ENCODE data around the gene NDUFA13.

Gene NDUFA13

GRCh38 chr19:19546751-19547162 lies 30.7 kb downstream of the NDUFA13 start:
- in situ Hi-C loops (cut with HindIII; ENCODE audit: low sequenced_read_pairs) = no loop called here
- DNase-seq (ENCODE audit: low read depth) = no peak
- TF ChIP-seq CTCF (IDR thresholded peaks at IDR 0.05; ENCODE audit: low read depth, low read length, missing control alignments) = no peak
- no peak overlapping the region for H3K4me3 ChIP-seq (ENCODE audit: low read depth, low read length)

GRCh38 chr19:19547674-19548336 lies 31.8 kb downstream of the NDUFA13 start:
- in situ Hi-C loops (cut with HindIII; ENCODE audit: low sequenced_read_pairs) = no loop called here
- no peak overlapping the region for H3K4me3 ChIP-seq (ENCODE audit: low read depth, low read length)
- DNase-seq (ENCODE audit: low read depth) = no peak
- TF ChIP-seq CTCF (IDR thresholded peaks at IDR 0.05; ENCODE audit: low read depth, low read length, missing control alignments) = no peak

GRCh38 chr19:19548915-19549759 lies 33.1 kb downstream of the NDUFA13 start:
- no peak for TF ChIP-seq CTCF (IDR thresholded peaks at IDR 0.05; ENCODE audit: low read depth, low read length, missing control alignments)
- in situ Hi-C loops (cut with HindIII; ENCODE audit: low sequenced_read_pairs) = no loop called here
- no peak for DNase-seq (ENCODE audit: low read depth)
- no peak overlapping the region for H3K4me3 ChIP-seq (ENCODE audit: low read depth, low read length)

GRCh38 chr19:19549804-19550464 lies 33.9 kb downstream of the NDUFA13 start:
- no peak for TF ChIP-seq CTCF (IDR thresholded peaks at IDR 0.05; ENCODE audit: low read depth, low read length, missing control alignments)
- in situ Hi-C loops (cut with HindIII; ENCODE audit: low sequenced_read_pairs) = no loop called here
- H3K4me3 ChIP-seq (ENCODE audit: low read depth, low read length) = no peak overlapping the region
- DNase-seq (ENCODE audit: low read depth) = no peak

GRCh38 chr19:19550485-19550929 lies 34.5 kb downstream of the NDUFA13 start:
- DNase-seq (ENCODE audit: low read depth) = peak; percentile 67
- TF ChIP-seq CTCF (IDR thresholded peaks at IDR 0.05; ENCODE audit: low read depth, low read length, missing control alignments) = no peak
- in situ Hi-C loops (cut with HindIII; ENCODE audit: low sequenced_read_pairs) = no loop called here
- H3K4me3 ChIP-seq (ENCODE audit: low read depth, low read length) = no peak overlapping the region

Data from astrocyte of the cerebellum (primary cell).